Myometrial cell (primary cell): ENCODE results near the gene EXOC7. TPM values are rescaled to one million over a fixed set of nuclear protein-coding genes. Genes with fewer than 3 reads are reported as not detected.

Experiments used
- total RNA-seq: library from RNA; depleted of rRNA; stranded (reverse); fragments of >200 nt; gene quantifications from 2 replicates; pipeline ENCODE4 v1.2.3, GENCODE V29; 2015

EXOC7 gene, protein sequence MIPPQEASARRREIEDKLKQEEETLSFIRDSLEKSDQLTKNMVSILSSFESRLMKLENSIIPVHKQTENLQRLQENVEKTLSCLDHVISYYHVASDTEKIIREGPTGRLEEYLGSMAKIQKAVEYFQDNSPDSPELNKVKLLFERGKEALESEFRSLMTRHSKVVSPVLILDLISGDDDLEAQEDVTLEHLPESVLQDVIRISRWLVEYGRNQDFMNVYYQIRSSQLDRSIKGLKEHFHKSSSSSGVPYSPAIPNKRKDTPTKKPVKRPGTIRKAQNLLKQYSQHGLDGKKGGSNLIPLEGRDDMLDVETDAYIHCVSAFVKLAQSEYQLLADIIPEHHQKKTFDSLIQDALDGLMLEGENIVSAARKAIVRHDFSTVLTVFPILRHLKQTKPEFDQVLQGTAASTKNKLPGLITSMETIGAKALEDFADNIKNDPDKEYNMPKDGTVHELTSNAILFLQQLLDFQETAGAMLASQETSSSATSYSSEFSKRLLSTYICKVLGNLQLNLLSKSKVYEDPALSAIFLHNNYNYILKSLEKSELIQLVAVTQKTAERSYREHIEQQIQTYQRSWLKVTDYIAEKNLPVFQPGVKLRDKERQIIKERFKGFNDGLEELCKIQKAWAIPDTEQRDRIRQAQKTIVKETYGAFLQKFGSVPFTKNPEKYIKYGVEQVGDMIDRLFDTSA
- 61.0 and 64.9 TPM in 2 replicates for total RNA-seq

GRCh38 chr17:76103274-76104139, at the start of gene EXOC7:
EXOC7 (minus strand) TSS chr17:76103787; CDS start chr17:76103692, 95 bp downstream.

DNA sequence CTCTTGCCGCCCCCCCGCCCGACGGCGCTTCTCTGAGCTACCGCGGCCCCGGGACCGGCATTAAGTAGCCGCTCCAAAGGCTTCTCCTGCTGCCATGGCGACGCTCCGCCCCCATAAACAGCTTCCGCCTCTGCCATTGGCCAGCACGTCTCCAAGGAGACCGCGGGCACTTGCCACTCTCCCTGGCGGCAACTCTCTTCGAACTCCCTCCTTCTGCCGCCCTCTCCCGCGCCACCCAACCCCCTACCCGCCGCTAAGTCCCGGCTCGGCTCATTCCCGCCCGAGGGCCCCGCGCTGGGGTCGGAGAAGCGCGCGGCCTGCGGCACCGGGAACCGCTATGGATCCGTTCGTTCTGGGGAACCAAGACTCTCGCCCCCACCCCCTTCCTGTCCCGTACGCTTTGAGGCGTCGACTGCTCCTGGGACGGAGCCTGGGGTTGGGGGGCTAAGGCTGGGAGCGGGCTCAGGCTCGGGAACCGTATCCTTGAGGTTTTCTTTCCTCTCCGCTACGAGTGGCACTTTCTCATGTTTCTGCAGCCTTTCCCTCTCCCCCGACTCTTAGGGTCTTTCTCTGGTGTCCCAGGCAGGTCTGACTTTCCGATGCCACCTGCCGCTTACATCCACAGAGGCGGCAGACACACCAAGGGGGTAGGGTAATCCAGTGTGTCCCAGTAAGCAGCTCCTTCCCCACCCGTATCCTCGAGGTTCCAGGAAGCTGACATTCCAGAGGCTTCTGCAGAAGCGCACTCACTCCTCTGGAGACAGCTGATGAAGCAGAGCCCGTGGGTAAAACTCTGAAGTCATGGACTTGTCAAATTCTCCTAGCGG, 37.8 kb upstream of the EXOC7 start, which contains the start of gene FOXJ1:
FOXJ1 (minus strand) TSS at position 34 of the 827 bp plus-strand sequence. CDS start 850 bp downstream, outside the sequence.

DNA sequence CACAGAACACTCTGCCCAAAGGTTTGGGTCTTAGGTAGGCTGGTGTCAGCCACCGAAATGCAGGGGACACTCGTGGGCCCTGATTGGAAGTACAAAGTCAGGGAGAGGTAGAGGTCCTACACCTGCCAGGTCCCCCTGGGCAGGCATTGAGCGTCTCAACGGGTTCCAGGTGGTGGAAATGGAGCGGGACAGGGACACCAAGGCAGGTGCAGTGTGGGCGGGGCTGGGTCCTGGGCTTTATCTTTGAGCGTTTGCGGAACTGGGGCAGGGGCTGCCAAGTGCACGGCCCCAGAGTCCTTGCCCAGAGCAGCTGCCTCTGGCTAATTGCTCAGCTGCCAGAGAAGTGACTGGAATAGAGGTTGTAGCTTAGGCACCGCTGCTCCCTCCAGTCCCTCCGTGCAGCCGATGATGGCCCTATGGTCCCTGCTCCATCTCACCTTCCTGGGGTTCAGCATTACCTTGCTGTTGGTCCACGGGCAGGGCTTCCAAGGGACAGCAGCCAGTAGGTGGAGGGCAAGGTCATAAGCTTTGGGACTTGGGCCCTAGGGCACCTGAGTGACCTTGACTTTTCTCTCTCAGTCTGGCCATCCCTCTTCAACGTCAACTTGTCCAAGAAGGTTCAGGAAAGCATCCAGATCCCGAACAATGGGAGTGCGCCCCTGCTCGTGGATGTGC, 24.6 kb downstream of the EXOC7 start, which contains the start of gene ZACN:
ZACN (plus strand) TSS at position 323 of the 675 bp plus-strand sequence; CDS start at position 406, 83 bp downstream.

GRCh38 chr17:76074390-76075363, 28.9 kb downstream of the EXOC7 start, which contains the start of gene GALR2:
GALR2 (plus strand) TSS chr17:76074781; CDS start chr17:76074884, 103 bp downstream.

GRCh38 chr17:76072148-76072858, 31.3 kb downstream of the EXOC7 start, which contains the start of gene SRP68:
SRP68 (minus strand) TSS chr17:76072517; CDS start chr17:76072491, 26 bp downstream.

Other genes with a start within 250 kb of the EXOC7 start
- gene WBP2, start 248.5 kb downstream of the EXOC7 start, total RNA-seq = 84.4 and 94.8 TPM in 2 replicates
- 11.3 and 15.3 TPM in 2 replicates for gene TRIM47, start 225.2 kb downstream of the EXOC7 start, total RNA-seq
- gene TRIM65, start 206.8 kb downstream of the EXOC7 start, total RNA-seq = 14.4 and 21.3 TPM in 2 replicates
- 24.1 and 27.1 TPM in 2 replicates for gene MRPL38, start 198.9 kb downstream of the EXOC7 start, total RNA-seq
- 9.5 and 15.1 TPM in 2 replicates for gene FBF1, start 162.7 kb downstream of the EXOC7 start, total RNA-seq
- gene ACOX1, start 124.6 kb downstream of the EXOC7 start, total RNA-seq = 35.6 and 41.8 TPM in 2 replicates
- gene TEN1, start 124.5 kb downstream of the EXOC7 start, total RNA-seq = 15.8 and 16.1 TPM in 2 replicates
- 1.2 and 3.5 TPM in 2 replicates for gene CDK3, start 102.9 kb downstream of the EXOC7 start, total RNA-seq
- 0.53 and 0.58 TPM in 2 replicates for gene EVPL, start 76.5 kb downstream of the EXOC7 start, total RNA-seq
- gene SRP68, start 31.3 kb downstream of the EXOC7 start, total RNA-seq = 29.4 and 37.7 TPM in 2 replicates
- gene GALR2, start 29.0 kb downstream of the EXOC7 start, total RNA-seq = 0.29 and 0.53 TPM in 2 replicates
- gene ZACN, start 24.6 kb downstream of the EXOC7 start, total RNA-seq = not detected in 2 replicates
- not detected in 2 replicates for gene FOXJ1, start 37.5 kb upstream of the EXOC7 start, total RNA-seq
- gene RNF157, start 136.7 kb upstream of the EXOC7 start, total RNA-seq = 0.29 and 0.89 TPM in 2 replicates
- 7.6 and 16.7 TPM in 2 replicates for gene UBALD2, start 161.6 kb upstream of the EXOC7 start, total RNA-seq
- gene QRICH2, start 204.5 kb upstream of the EXOC7 start, total RNA-seq = 0.18 and 0.58 TPM in 2 replicates